KMS-11 (cell line): Measurements from ENCODE around the gene FBXO17.

Experiments used
- H2AFZ ChIP-seq: fragments of 200-600 bp; sonication (generic); 2 replicates; pipeline ENCODE4 v1.6.1; 2016; ENCODE audit warnings: antibody characterized with exemption, mixed run types, low read depth
- H3K27ac ChIP-seq: fragments of 200-600 bp; sonication (generic); 2 replicates; pipeline ENCODE4 v1.6.1; 2016; ENCODE audit warnings: mild to moderate bottlenecking, mixed run types
- H3K27me3 ChIP-seq: fragments of 200-600 bp; sonication (generic); 2 replicates; pipeline ENCODE4 v1.6.1; 2017; ENCODE audit warnings: mild to moderate bottlenecking, low read depth, mixed run types, moderate library complexity; ENCODE audit not compliant: insufficient read depth
- H3K36me3 ChIP-seq: fragments of 200-600 bp; sonication (generic); 2 replicates; pipeline ENCODE4 v1.6.1; 2017; ENCODE audit warnings: mild to moderate bottlenecking, mixed run types; ENCODE audit not compliant: insufficient read depth
- H3K4me1 ChIP-seq: fragments of 200-600 bp; sonication (generic); 2 replicates; pipeline ENCODE4 v1.6.1; 2016; ENCODE audit warnings: mild to moderate bottlenecking, low read depth, mixed run types; ENCODE audit not compliant: poor library complexity, severe bottlenecking
- H3K4me2 ChIP-seq: fragments of 200-600 bp; sonication (generic); 2 replicates; pipeline ENCODE4 v1.7.0; 2016; ENCODE audit warnings: mild to moderate bottlenecking, mixed run types
- H3K4me3 ChIP-seq: fragments of 200-600 bp; sonication (generic); IDR thresholded peaks from 2 replicates; pipeline ENCODE4 v1.6.1; 2017; ENCODE audit warnings: low read depth, low read length, mixed read lengths; ENCODE audit not compliant: insufficient read depth
- H3K79me2 ChIP-seq: fragments of 200-600 bp; sonication (generic); 2 replicates; pipeline ENCODE4 v1.6.1; 2016; ENCODE audit warnings: low read depth, mixed run types; ENCODE audit not compliant: insufficient read depth
- H3K9ac ChIP-seq: fragments of 200-600 bp; sonication (generic); 2 replicates; pipeline ENCODE4 v1.6.1; 2016; ENCODE audit warnings: mild to moderate bottlenecking, mixed run types
- H4K20me1 ChIP-seq: fragments of 200-600 bp; sonication (generic); 2 replicates; pipeline ENCODE4 v1.6.1; 2016; ENCODE audit warnings: mild to moderate bottlenecking, mixed run types; ENCODE audit not compliant: insufficient read depth
- CTCF ChIP-seq: fragments of 200-600 bp; sonication (generic); conservative IDR thresholded peaks from 2 replicates; pipeline ENCODE4 v1.6.1; 2017; ENCODE audit warnings: low read depth, mild to moderate bottlenecking, antibody characterized with exemption, low read length, moderate library complexity, mixed read lengths

Gene FBXO17

GRCh38 chr19:38912600-38913514, 62.7 kb downstream of the FBXO17 start:
- no peaks in the 10 kb centered on the region for H3K79me2 ChIP-seq
- no peak overlapping the region for H3K4me3 ChIP-seq
- no peak overlapping the region for H3K27ac ChIP-seq
- no peaks in the 10 kb centered on the region for H3K4me1 ChIP-seq
- no peak overlapping the region for H3K9ac ChIP-seq
- no peak for TF ChIP-seq CTCF
- H4K20me1 ChIP-seq, result no peaks in the 10 kb centered on the region
- no peaks in the 10 kb centered on the region for H3K27me3 ChIP-seq
- no peaks in the 10 kb centered on the region; the same call in 1 of the 2 replicates for H3K36me3 ChIP-seq
- no peak overlapping the region for H2AFZ ChIP-seq
- no peak overlapping the region for H3K4me2 ChIP-seq

GRCh38 chr19:38911388-38912001, 64.0 kb downstream of the FBXO17 start:
- Histone ChIP-seq H3K4me3 (no peak overlapping the region), H3K36me3 (peaks cover 4% of the 10 kb centered on the region; the same call in 1 of the 2 replicates), H3K27ac (no peak overlapping the region), H3K4me1 (no peaks in the 10 kb centered on the region), H4K20me1 (no peaks in the 10 kb centered on the region), H2AFZ (no peak overlapping the region), H3K27me3 (no peaks in the 10 kb centered on the region), H3K9ac (no peak overlapping the region), H3K79me2 (no peaks in the 10 kb centered on the region), H3K4me2 (no peak overlapping the region)
- no peak for TF ChIP-seq CTCF

- H3K27ac ChIP-seq, result no peak overlapping the region
- no peak overlapping the region for H2AFZ ChIP-seq
- H3K9ac ChIP-seq, result no peak overlapping the region
- no peak overlapping the region for H3K4me2 ChIP-seq
- H3K27me3 ChIP-seq, result no peaks in the 10 kb centered on the region
- no peaks in the 10 kb centered on the region for H4K20me1 ChIP-seq
- no peaks in the 10 kb centered on the region for H3K4me1 ChIP-seq
- no peak overlapping the region for H3K4me3 ChIP-seq
- no peaks in the 10 kb centered on the region for H3K79me2 ChIP-seq
- TF ChIP-seq CTCF, result no peak
- peaks cover 4% of the 10 kb centered on the region; the same call in 1 of the 2 replicates for H3K36me3 ChIP-seq
These were observed 65.1 kb downstream of the FBXO17 start for GRCh38 chr19:38910488-38910887.

GRCh38 chr19:38908911-38909310, 66.6 kb downstream of the FBXO17 start:
- no peak overlapping the region for H2AFZ ChIP-seq
- no peaks in the 10 kb centered on the region for H3K79me2 ChIP-seq
- H4K20me1 ChIP-seq, result no peaks in the 10 kb centered on the region
- no peak overlapping the region for H3K9ac ChIP-seq
- peaks cover 4% of the 10 kb centered on the region; the same call in 1 of the 2 replicates for H3K36me3 ChIP-seq
- no peak overlapping the region for H3K4me2 ChIP-seq
- TF ChIP-seq CTCF, result no peak
- H3K27ac ChIP-seq, result no peak overlapping the region
- H3K4me3 ChIP-seq, result no peak overlapping the region
- H3K27me3 ChIP-seq, result no peaks in the 10 kb centered on the region
- H3K4me1 ChIP-seq, result no peaks in the 10 kb centered on the region
